GM12873 (cell line): ENCODE results near the gene KCND3.

Experiments used
- CTCF ChIP-seq: IDR thresholded peaks from 2 replicates; pipeline ENCODE4 v1.5.1; 2012; ENCODE audit warnings: low read depth, mild to moderate bottlenecking, moderate library complexity, low read length, control low read depth; ENCODE audit not compliant: insufficient read depth; ENCODE audit errors: missing control alignments

Gene KCND3

GRCh38 chr1:111989531-111990025 lies at the start of gene KCND3:
TSS of gene KCND3 (minus strand) at chr1:111989668.
- no peak for TF ChIP-seq CTCF

GRCh38 chr1:112034277-112034676 lies 44.8 kb upstream of the KCND3 start:
- TF ChIP-seq CTCF: no peak

GRCh38 chr1:112033439-112034120 lies 44.1 kb upstream of the KCND3 start:
- TF ChIP-seq CTCF: no peak

GRCh38 chr1:112030157-112030556 lies 40.7 kb upstream of the KCND3 start:
- TF ChIP-seq CTCF: no peak

GRCh38 chr1:112027696-112028095 lies 38.2 kb upstream of the KCND3 start:
- TF ChIP-seq CTCF: no peak

- no peak for TF ChIP-seq CTCF
Observed at GRCh38 chr1:112026501-112026900, 37.0 kb upstream of the KCND3 start.

GRCh38 chr1:112026016-112026415 lies 36.5 kb upstream of the KCND3 start:
- TF ChIP-seq CTCF: no peak

- no peak for TF ChIP-seq CTCF
Observed at GRCh38 chr1:112021263-112021662, 31.8 kb upstream of the KCND3 start.
